ENCODE data around the gene NKAPL. TPM values are rescaled to one million over a fixed set of nuclear protein-coding genes. Genes with fewer than 3 reads are reported as not detected.
"Not testable (repeated sequence)": the region's sequence is repeated elsewhere in the genome, so short reads cannot be mapped to it uniquely, and the experiment has no call there.

The NKAPL gene
- total RNA-seq, 1 donor from 2014 or later: not detected

GRCh38 chr6:28296520-28297060 lies 37.5 kb downstream of the NKAPL start:
- Mint-ChIP-seq H3K27me3 (ENCODE audit: insufficient read depth, low read depth) (no peaks in the 10 kb centered on the region), H3K9me3 (no peaks in the 10 kb centered on the region), H3K27ac (no peak overlapping the region), H3K4me1 (no peaks in the 10 kb centered on the region), H3K36me3 (peaks cover 24% of the 10 kb centered on the region), H3K4me3 (no peak overlapping the region)
- TF ChIP-seq EZH2 (IDR thresholded peaks at IDR 0.05): no peak
- TF ChIP-seq EZH2phosphoT487 (IDR thresholded peaks at IDR 0.05): no peak
- TF ChIP-seq CTCF (IDR thresholded peaks at IDR 0.05): no peak
- no peak overlapping the region for H2AFZ ChIP-seq (replicated peaks)
- H3K9ac ChIP-seq: no peak overlapping the region
- no peak overlapping the region for H3K27ac ChIP-seq
- H3K4me1 ChIP-seq: no peaks in the 10 kb centered on the region
- H3K4me2 ChIP-seq: no peak overlapping the region
- H3K79me2 ChIP-seq (ENCODE audit: low read depth): no peaks in the 10 kb centered on the region
- no peaks in the 10 kb centered on the region for H3K27me3 ChIP-seq
- H3K9me3 ChIP-seq (ENCODE audit: low read depth): no peaks in the 10 kb centered on the region
- H4K20me1 ChIP-seq (ENCODE audit: low read depth): no peaks in the 10 kb centered on the region
- H3K36me3 ChIP-seq: no peaks in the 10 kb centered on the region
- H3K4me3 ChIP-seq: no peak overlapping the region
- no peaks in the 10 kb centered on the region for H3F3A ChIP-seq (ENCODE audit: low read depth)
- DNase-seq (ENCODE audit: low spot score): no peak

GRCh38 chr6:28303570-28303969 lies 44.5 kb downstream of the NKAPL start:
- H3K4me3 ChIP-seq: no peak overlapping the region
- Mint-ChIP-seq H3K4me3 (no peak overlapping the region), H3K27me3 (ENCODE audit: insufficient read depth, low read depth) (no peaks in the 10 kb centered on the region), H3K9me3 (peaks cover 4% of the 10 kb centered on the region), H3K36me3 (peaks cover 15% of the 10 kb centered on the region), H3K4me1 (no peaks in the 10 kb centered on the region), H3K27ac (no peak overlapping the region)
- DNase-seq (ENCODE audit: low spot score): no peak
- H3K79me2 ChIP-seq (ENCODE audit: low read depth): no peaks in the 10 kb centered on the region
- no peak for TF ChIP-seq EZH2phosphoT487 (IDR thresholded peaks at IDR 0.05)
- TF ChIP-seq EZH2 (IDR thresholded peaks at IDR 0.05): no peak
- TF ChIP-seq CTCF (IDR thresholded peaks at IDR 0.05): no peak
- H3K4me2 ChIP-seq: no peak overlapping the region
- H2AFZ ChIP-seq (replicated peaks): no peak overlapping the region
- no peaks in the 10 kb centered on the region for H3K27me3 ChIP-seq
- H3K9me3 ChIP-seq (ENCODE audit: low read depth): no peaks in the 10 kb centered on the region
- H3K4me1 ChIP-seq: no peaks in the 10 kb centered on the region
- no peak overlapping the region for H3K27ac ChIP-seq
- no peaks in the 10 kb centered on the region for H3F3A ChIP-seq (ENCODE audit: low read depth)
- H3K36me3 ChIP-seq: no peaks in the 10 kb centered on the region
- H4K20me1 ChIP-seq (ENCODE audit: low read depth): no peaks in the 10 kb centered on the region
- no peak overlapping the region for H3K9ac ChIP-seq

- not testable (repeated sequence) for H3K4me1 Mint-ChIP-seq, H3K4me3 Mint-ChIP-seq, H3K36me3 Mint-ChIP-seq
Observed at GRCh38 chr6:28306363-28306762, 47.3 kb downstream of the NKAPL start.

More at GRCh38 chr6:28306363-28306762, 47.3 kb downstream of the NKAPL start:
- not testable (repeated sequence) for H3K4me2 ChIP-seq; H3K4me3 ChIP-seq; H3K4me1 ChIP-seq; DNase-seq (ENCODE audit: low spot score); H3K27ac ChIP-seq; H3K9me3 ChIP-seq (ENCODE audit: low read depth); H3K27ac Mint-ChIP-seq; H3K27me3 ChIP-seq; H3K27me3 Mint-ChIP-seq (ENCODE audit: insufficient read depth, low read depth); H3K36me3 ChIP-seq; H3K9ac ChIP-seq; H2AFZ ChIP-seq (replicated peaks); H4K20me1 ChIP-seq (ENCODE audit: low read depth); H3F3A ChIP-seq (ENCODE audit: low read depth); H3K79me2 ChIP-seq (ENCODE audit: low read depth)
- peaks cover 13% of the 10 kb centered on the region for H3K9me3 Mint-ChIP-seq

Other genes starting within 250 kb of the NKAPL start
- 1.9 and 2.1 TPM in 2 replicates for gene ZNF165, start 178.7 kb upstream of the NKAPL start, total RNA-seq (ENCODE audit: low replicate concordance)
- gene ZSCAN16, start 134.7 kb upstream of the NKAPL start, total RNA-seq (ENCODE audit: low replicate concordance): 8.4 and 17.7 TPM in 2 replicates
- gene ZKSCAN8, start 117.4 kb upstream of the NKAPL start, total RNA-seq (ENCODE audit: low replicate concordance): 42.7 and 43.1 TPM in 2 replicates
- 34.6 and 34.7 TPM in 2 replicates for gene ZSCAN9, start 34.0 kb upstream of the NKAPL start, total RNA-seq (ENCODE audit: low replicate concordance)
- gene ZKSCAN4, start 7.0 kb upstream of the NKAPL start, total RNA-seq (ENCODE audit: low replicate concordance): 5.9 and 9.8 TPM in 2 replicates
- 36.8 and 40.5 TPM in 2 replicates for gene ZSCAN26, start 7.8 kb downstream of the NKAPL start, total RNA-seq (ENCODE audit: low replicate concordance)
- gene PGBD1, start 22.3 kb downstream of the NKAPL start, total RNA-seq (ENCODE audit: low replicate concordance): 13.6 and 13.8 TPM in 2 replicates
- gene ZSCAN31, start 76.9 kb downstream of the NKAPL start, total RNA-seq (ENCODE audit: low replicate concordance): 6.6 and 8.3 TPM in 2 replicates
- 9.0 and 12.3 TPM in 2 replicates for gene ZKSCAN3, start 90.7 kb downstream of the NKAPL start, total RNA-seq (ENCODE audit: low replicate concordance)
- gene ZSCAN12, start 140.4 kb downstream of the NKAPL start, total RNA-seq (ENCODE audit: low replicate concordance): 15.1 and 20.7 TPM in 2 replicates
- gene ZSCAN23, start 184.2 kb downstream of the NKAPL start, total RNA-seq (ENCODE audit: low replicate concordance): 20.4 and 21.3 TPM in 2 replicates